NCI-H82 treated with DMSO at 0.1 percent for 48 hours (cell line): ENCODE data around the gene SERP2.

Experiments used
- DNase-seq: peaks from one replicate; lab custom pipeline; 2025; ENCODE audit not compliant: unreplicated experiment; lab: John Stamatoyannopoulos, UW

SERP2 gene

DNA sequence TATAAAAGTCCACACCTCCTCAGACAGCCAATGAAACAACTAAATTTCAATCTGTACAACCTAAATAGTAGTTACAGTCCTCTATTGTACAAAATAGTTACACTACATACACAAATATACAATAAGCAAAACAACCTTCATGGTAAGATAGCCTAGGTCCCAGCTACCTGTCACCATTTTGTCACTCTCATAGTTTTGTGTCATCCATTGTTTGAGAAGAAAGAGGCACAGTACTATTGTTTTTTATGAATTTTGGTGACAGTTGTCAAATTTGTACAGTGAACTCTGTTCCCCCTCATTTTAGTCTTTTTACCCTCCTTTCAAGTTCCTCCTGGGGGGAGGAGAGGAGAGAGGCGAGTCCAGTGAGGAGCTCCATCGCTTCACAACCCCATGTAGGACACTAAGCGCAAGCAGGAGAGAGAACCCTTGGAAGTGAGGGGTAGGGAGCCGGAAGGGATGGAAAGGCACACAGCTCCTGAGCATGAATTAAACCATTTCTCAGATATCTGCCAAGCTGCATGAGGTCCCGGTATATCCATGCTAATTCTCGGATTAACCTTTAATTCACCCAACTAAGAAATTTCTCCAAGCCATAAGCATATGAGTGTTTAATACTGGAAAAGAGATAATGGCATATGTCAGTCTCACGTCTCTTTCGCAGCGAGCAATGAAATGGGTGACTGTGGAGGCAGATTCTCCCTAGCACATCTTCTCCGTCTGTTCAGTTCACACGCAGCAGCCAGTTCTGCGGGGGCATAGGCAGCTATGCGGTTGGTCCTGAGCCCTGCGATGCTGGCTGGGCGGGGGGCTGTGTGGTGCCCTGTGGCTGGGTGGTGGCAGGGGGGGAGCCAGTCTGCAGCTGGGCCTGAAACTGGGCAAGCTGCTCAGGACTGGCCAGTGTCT, 60.5 kb downstream of the SERP2 start:
- no peak for DNase-seq

- DNase-seq = no peak
Observed at GRCh38 chr13:44434766-44435141, 61.1 kb downstream of the SERP2 start.

- DNase-seq = peak; percentile 100
Observed at GRCh38 chr13:44435142-44435918, 61.7 kb downstream of the SERP2 start.

DNA sequence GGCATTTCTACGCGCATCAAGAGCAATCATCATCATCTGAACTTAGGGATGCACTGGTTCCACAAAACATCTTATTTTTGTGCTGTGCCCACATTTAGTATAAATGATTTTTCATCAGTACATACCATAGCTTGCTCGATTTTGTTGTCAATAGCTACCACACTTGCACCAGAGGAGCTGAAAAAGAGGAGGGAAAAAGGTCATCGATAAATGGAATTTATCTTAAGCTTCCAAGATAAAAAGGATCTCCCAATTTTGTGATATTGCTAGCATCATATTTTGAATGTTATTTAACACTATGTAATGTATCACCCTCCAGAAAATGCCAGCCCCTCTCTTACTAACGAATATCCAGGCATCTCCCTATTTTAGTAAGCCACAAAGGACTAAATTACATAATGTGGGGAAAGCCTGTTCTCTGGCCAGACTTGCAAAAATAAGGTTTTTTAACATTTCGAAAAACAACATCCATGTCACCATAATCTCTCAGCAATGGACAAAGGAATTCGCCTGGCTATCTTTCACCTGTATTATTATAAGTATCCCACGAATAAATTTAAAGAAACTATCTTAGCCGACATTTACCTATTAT, 62.4 kb downstream of the SERP2 start:
- no peak for DNase-seq

DNA sequence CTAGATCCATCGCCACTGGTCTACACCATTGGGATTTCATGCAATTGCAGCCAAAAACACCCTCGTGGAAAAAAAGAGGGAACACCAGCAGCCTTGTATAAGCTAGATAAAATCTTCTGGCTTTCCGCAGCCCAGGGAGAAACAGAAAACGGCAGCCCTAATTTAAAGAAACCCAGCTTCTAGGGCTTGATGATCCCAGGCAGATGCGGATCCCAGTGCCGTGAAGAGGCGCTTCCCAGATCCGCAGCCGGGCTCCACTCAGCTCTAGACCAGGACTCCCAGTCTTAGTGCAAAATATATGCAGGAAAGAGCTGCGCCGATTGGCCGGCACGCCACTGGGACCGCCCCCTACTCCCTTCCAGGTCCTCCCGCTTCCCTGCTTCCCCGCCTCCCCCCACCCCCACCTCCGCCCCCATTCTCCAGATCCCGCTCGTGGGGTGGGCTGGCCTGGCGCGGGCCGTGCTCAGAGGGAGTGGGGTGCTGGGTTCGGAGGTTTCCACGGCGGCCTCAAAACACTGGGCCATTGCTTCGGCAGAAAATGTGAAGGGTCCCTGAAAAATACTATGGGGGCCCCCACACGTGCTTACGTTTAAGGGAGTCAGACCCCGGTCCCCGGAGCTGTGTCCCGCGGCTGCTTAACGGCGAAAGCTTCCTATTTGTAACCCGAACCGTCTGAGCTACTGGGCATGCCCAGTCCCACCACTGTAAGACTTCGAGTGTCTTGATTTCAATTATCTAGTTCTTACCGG, 63.1 kb downstream of the SERP2 start:
- peak; percentile 96 for DNase-seq

DNA sequence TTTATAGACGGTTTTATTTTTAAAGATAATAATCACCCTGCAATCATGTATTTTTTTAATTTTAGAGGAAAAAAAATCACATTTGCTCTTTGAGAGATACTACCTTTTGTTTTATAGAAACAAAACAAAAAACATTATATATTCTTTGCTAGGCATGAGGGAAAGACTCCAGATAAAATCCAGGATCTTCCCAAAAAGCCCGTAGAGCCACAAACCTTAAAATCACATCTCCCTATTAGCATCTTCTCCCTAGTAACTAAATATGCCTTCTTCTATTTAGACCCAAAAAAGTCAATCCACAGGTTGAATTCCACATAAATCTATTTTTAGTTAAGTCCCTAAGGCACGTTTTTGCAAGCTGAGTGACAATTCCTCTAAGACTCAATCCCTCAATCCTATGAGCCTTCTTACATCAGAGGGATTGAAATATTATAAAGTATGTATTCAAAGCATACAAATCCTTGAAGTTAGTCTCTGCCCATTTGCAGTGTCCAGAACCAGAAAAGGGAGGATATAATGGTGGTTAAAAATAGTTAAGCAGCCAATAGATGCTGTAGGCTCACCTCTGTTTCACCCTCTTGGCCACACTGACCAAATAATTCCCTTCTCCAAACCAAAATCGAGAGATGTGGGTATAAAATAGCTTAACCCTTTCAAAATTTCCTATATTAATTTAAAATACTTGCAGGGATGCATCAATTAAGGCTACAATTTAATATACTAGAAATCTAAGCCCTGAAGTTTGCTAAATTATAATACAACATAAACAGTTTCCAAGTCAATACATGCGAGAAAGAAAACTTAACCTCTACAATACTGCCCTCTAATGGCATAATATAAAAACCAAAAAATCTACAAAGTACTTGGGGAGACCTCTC, 64.0 kb downstream of the SERP2 start:
- DNase-seq = peak; percentile 79

DNA sequence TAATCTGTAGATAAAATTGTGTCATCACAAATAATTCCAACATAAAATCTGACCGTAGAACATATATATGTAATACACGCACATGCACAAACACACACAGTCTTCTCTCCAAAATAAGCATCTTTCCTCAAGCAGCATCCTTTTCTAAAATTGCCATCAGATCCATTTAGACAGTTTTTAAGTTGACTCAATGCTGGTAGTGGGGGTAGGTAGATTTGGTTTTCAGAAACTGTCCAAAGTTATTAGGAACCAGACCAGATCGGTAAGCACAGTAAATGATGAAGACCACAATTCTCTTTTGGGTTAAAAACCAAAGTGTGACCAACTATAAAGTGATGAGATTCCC, 64.6 kb downstream of the SERP2 start:
- DNase-seq = no peak

DNA sequence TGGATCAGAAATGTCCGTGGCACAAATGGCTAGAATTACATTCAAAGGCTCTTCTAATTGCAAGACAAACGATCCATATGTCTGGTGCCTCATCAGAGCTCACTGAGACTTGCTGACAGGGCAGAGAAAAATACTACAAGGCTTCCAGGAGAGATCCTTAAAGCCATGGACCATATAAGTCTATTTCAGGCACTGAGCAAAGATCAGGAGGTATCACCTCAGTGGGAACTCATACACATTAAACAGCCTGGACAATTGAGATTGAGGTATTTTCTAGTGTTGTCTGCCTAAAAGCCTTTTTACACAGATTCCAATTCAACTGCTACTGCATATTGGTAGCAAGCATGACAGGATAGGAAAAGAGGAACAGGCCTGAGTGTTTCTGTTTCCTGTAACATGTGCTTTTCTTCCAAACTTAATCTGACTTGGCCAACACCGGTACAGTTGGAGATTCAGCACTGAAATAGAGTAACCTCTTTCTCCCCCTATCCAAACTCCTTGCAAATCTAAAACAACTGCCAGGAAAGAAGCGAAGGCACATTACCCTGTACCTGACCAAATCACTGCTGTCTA, 65.9 kb downstream of the SERP2 start:
- no peak for DNase-seq

DNA sequence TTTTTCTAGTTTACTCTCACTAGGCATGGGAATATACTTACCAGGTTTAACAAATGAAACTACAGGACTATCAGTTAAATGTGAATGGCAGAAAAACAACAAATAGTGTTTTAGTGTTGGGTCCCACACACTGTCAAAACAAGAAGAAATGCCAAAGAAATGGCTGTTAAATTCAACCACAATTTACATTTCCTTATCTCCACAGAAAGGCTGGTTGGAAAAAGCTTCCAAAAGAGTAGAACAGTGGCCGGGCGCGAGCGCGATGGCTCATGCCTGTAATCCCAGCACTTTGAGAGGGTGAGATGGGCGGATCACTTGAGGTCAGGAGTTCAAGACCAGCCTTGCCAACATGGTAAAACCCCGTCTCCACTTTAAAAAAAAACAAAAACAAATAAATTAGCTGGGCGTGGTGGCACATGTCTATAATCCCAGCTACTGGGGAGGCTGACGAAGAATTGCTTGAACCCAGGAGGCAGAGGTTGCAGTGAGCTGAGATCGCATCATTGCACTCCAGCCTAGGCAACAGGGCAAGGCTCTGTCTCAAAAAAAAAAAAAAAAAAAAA, 66.5 kb downstream of the SERP2 start:
- DNase-seq = no peak
